ENCODE measurements around the gene SGMS1.

Gene SGMS1

DNA sequence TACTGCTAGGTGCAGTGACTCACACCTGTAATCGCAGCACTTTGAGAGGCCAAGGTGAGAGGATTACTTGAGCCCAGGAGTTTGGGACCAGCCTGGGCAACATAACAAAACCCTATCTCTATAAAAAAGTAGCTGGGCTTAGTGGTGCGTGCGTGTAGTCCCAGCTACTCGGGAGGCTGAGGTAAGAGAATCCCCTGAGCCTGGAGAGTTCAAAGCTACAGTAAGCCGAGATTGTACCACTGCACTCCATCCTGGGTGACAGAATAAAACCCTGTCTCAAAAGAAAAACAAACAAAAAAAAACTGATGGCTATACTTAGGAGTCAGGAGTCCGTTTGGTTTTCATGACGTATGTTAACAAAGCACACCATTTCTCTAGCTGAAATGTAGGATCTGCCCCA lies 2.9 kb downstream of the SGMS1 start:
- Histone ChIP-seq H3K4me1 (ENCODE audit: control insufficient read depth in 1 of 2, insufficient read depth in 2 of 2, low read length in 2 of 2) (peaks cover 11 to 40% of the 10 kb centered on the region in 2 donors), H3K4me3 (ENCODE audit: low read depth in 1 of 2, low read length in 2 of 2) (no peak overlapping the region), H3K27ac (ENCODE audit: low read length) (no peak overlapping the region), H3K36me3 (ENCODE audit: control insufficient read depth in 1 of 2, insufficient read depth in 2 of 2, low read length in 2 of 2) (peaks cover 0 to 9% of the 10 kb centered on the region in 2 donors), H3K27me3 (ENCODE audit: low read depth, low read length) (no peaks in the 10 kb centered on the region), H3K9me3 (ENCODE audit: control insufficient read depth in 1 of 2, low read length in 2 of 2) (no peaks in the 10 kb centered on the region)

DNA sequence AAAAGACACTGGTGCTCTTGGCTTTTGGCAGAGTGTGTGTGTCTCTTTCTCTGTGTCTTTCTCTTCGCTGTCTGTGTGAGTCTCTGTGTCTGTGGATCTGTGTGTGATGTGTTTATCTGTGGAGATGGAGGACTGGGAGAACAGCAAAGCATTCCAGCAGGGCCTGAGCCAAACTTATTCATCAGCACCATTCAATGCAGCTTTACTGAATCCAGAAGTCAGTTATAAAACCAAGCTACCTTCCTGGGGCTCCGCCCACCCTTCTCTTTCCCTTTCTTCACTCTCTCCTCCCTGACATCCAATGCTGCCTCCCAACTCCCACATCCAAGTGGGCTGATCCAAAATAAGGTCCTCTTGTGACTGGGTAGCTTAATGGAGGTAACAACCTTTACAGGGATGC lies 3.9 kb downstream of the SGMS1 start:
- Histone ChIP-seq H3K4me3 (ENCODE audit: low read depth in 1 of 2, low read length in 2 of 2) (no peak overlapping the region), H3K27me3 (ENCODE audit: low read depth, low read length) (no peaks in the 10 kb centered on the region), H3K9me3 (ENCODE audit: control insufficient read depth in 1 of 2, low read length in 2 of 2) (no peaks in the 10 kb centered on the region), H3K4me1 (ENCODE audit: control insufficient read depth in 1 of 2, insufficient read depth in 2 of 2, low read length in 2 of 2) (peaks cover 8 to 40% of the 10 kb centered on the region in 2 donors), H3K27ac (ENCODE audit: low read length) (no peak overlapping the region), H3K36me3 (ENCODE audit: control insufficient read depth in 1 of 2, insufficient read depth in 2 of 2, low read length in 2 of 2) (peaks cover 0 to 9% of the 10 kb centered on the region in 2 donors)

- H3K4me3 ChIP-seq (ENCODE audit: low read depth in 1 of 2, low read length in 2 of 2): no peak overlapping the region
Observed at GRCh38 chr10:50619166-50619565, 4.6 kb downstream of the SGMS1 start.

DNA sequence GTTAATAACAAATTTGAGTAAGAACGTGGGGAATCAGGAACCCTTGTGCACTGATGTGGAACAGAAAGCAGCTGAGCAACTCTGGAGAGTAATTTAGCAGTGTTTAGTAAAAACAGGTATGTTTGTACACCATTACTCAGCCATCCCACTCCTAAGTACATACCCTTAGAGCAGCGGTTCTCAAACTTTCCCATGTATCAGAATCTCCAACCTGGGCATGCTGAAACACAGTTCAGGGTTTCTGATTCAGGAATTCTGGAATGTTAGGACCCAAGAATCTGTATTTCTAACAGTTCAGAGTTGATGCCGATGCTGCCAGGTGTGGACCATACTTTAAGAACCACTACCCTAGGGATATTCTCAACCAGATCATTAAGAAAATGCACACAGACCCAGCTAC lies 5.1 kb downstream of the SGMS1 start:
- no peaks in the 10 kb centered on the region for H3K9me3 ChIP-seq (ENCODE audit: control insufficient read depth in 1 of 2, low read length in 2 of 2)
- H3K27ac ChIP-seq (ENCODE audit: low read length): no peak overlapping the region
- H3K36me3 ChIP-seq (ENCODE audit: control insufficient read depth in 1 of 2, insufficient read depth in 2 of 2, low read length in 2 of 2): no peaks in the 10 kb centered on the region
- H3K4me1 ChIP-seq (ENCODE audit: control insufficient read depth in 1 of 2, insufficient read depth in 2 of 2, low read length in 2 of 2): peaks cover 8 to 40% of the 10 kb centered on the region in 2 donors
- no peaks in the 10 kb centered on the region for H3K27me3 ChIP-seq (ENCODE audit: low read depth, low read length)
- no peak overlapping the region for H3K4me3 ChIP-seq (ENCODE audit: low read depth in 1 of 2, low read length in 2 of 2)

More at GRCh38 chr10:50619166-50619565, 4.6 kb downstream of the SGMS1 start:
- H3K36me3 ChIP-seq (ENCODE audit: control insufficient read depth in 1 of 2, insufficient read depth in 2 of 2, low read length in 2 of 2): peaks cover 0 to 2% of the 10 kb centered on the region in 2 donors
- H3K27ac ChIP-seq (ENCODE audit: low read length): no peak overlapping the region
- H3K27me3 ChIP-seq (ENCODE audit: low read depth, low read length): no peaks in the 10 kb centered on the region
- H3K4me1 ChIP-seq (ENCODE audit: control insufficient read depth in 1 of 2, insufficient read depth in 2 of 2, low read length in 2 of 2): peaks cover 8 to 40% of the 10 kb centered on the region in 2 donors
- H3K9me3 ChIP-seq (ENCODE audit: control insufficient read depth in 1 of 2, low read length in 2 of 2): no peaks in the 10 kb centered on the region

GRCh38 chr10:50615658-50616057 lies 8.1 kb downstream of the SGMS1 start:
- Histone ChIP-seq H3K27me3 (ENCODE audit: low read depth, low read length) (no peaks in the 10 kb centered on the region), H3K36me3 (ENCODE audit: control insufficient read depth in 1 of 2, insufficient read depth in 2 of 2, low read length in 2 of 2) (no peaks in the 10 kb centered on the region), H3K27ac (ENCODE audit: low read length) (no peak overlapping the region), H3K4me1 (ENCODE audit: control insufficient read depth in 1 of 2, insufficient read depth in 2 of 2, low read length in 2 of 2) (peaks cover 0 to 37% of the 10 kb centered on the region in 2 donors), H3K4me3 (ENCODE audit: low read depth in 1 of 2, low read length in 2 of 2) (no peak overlapping the region), H3K9me3 (ENCODE audit: control insufficient read depth in 1 of 2, low read length in 2 of 2) (no peaks in the 10 kb centered on the region)

GRCh38 chr10:50614444-50615137 lies 9.2 kb downstream of the SGMS1 start:
- no peak overlapping the region for H3K27ac ChIP-seq (ENCODE audit: low read length)
- peaks cover 0 to 37% of the 10 kb centered on the region in 2 donors for H3K4me1 ChIP-seq (ENCODE audit: control insufficient read depth in 1 of 2, insufficient read depth in 2 of 2, low read length in 2 of 2)
- no peaks in the 10 kb centered on the region for H3K36me3 ChIP-seq (ENCODE audit: control insufficient read depth in 1 of 2, insufficient read depth in 2 of 2, low read length in 2 of 2)
- H3K27me3 ChIP-seq (ENCODE audit: low read depth, low read length): no peaks in the 10 kb centered on the region
- no peaks in the 10 kb centered on the region for H3K9me3 ChIP-seq (ENCODE audit: control insufficient read depth in 1 of 2, low read length in 2 of 2)
- no peak overlapping the region for H3K4me3 ChIP-seq (ENCODE audit: low read depth in 1 of 2, low read length in 2 of 2)

GRCh38 chr10:50613726-50614443 lies 9.9 kb downstream of the SGMS1 start:
- no peaks in the 10 kb centered on the region for H3K36me3 ChIP-seq (ENCODE audit: control insufficient read depth in 1 of 2, insufficient read depth in 2 of 2, low read length in 2 of 2)
- H3K27ac ChIP-seq (ENCODE audit: low read length): no peak overlapping the region
- H3K4me1 ChIP-seq (ENCODE audit: control insufficient read depth in 1 of 2, insufficient read depth in 2 of 2, low read length in 2 of 2): peaks cover 0 to 30% of the 10 kb centered on the region in 2 donors
- no peaks in the 10 kb centered on the region for H3K27me3 ChIP-seq (ENCODE audit: low read depth, low read length)
- H3K4me3 ChIP-seq (ENCODE audit: low read depth in 1 of 2, low read length in 2 of 2): no peak overlapping the region
- H3K9me3 ChIP-seq (ENCODE audit: control insufficient read depth in 1 of 2, low read length in 2 of 2): no peaks in the 10 kb centered on the region

GRCh38 chr10:50613150-50613549 lies 10.6 kb downstream of the SGMS1 start:
- Histone ChIP-seq H3K4me3 (ENCODE audit: low read depth in 1 of 2, low read length in 2 of 2) (no peak overlapping the region), H3K36me3 (ENCODE audit: control insufficient read depth in 1 of 2, insufficient read depth in 2 of 2, low read length in 2 of 2) (no peaks in the 10 kb centered on the region), H3K27me3 (ENCODE audit: low read depth, low read length) (no peaks in the 10 kb centered on the region), H3K27ac (ENCODE audit: low read length) (no peak overlapping the region), H3K4me1 (ENCODE audit: control insufficient read depth in 1 of 2, insufficient read depth in 2 of 2, low read length in 2 of 2) (peaks cover 0 to 27% of the 10 kb centered on the region in 2 donors), H3K9me3 (ENCODE audit: control insufficient read depth in 1 of 2, low read length in 2 of 2) (no peaks in the 10 kb centered on the region)

- Histone ChIP-seq H3K27ac (ENCODE audit: low read length) (no peak overlapping the region), H3K4me1 (ENCODE audit: control insufficient read depth in 1 of 2, insufficient read depth in 2 of 2, low read length in 2 of 2) (peaks cover 8 to 48% of the 10 kb centered on the region in 2 donors), H3K4me3 (ENCODE audit: low read depth in 1 of 2, low read length in 2 of 2) (peak overlapping the region in 1 of 2 donors; percentile 25)
Observed at GRCh38 chr10:50610368-50610767, 13.4 kb downstream of the SGMS1 start.

GRCh38 chr10:50607356-50607925 lies 16.3 kb downstream of the SGMS1 start:
- no peaks in the 10 kb centered on the region for H3K27me3 ChIP-seq (ENCODE audit: low read depth, low read length)
- peaks cover 21 to 68% of the 10 kb centered on the region in 2 donors for H3K4me1 ChIP-seq (ENCODE audit: control insufficient read depth in 1 of 2, insufficient read depth in 2 of 2, low read length in 2 of 2)
- H3K27ac ChIP-seq (ENCODE audit: low read length): no peak overlapping the region
- no peaks in the 10 kb centered on the region for H3K36me3 ChIP-seq (ENCODE audit: control insufficient read depth in 1 of 2, insufficient read depth in 2 of 2, low read length in 2 of 2)
- no peaks in the 10 kb centered on the region for H3K9me3 ChIP-seq (ENCODE audit: control insufficient read depth in 1 of 2, low read length in 2 of 2)
- H3K4me3 ChIP-seq (ENCODE audit: low read depth in 1 of 2, low read length in 2 of 2): peak overlapping the region in 1 of 2 donors; percentile 12

More at GRCh38 chr10:50610368-50610767, 13.4 kb downstream of the SGMS1 start:
- Histone ChIP-seq H3K9me3 (ENCODE audit: control insufficient read depth in 1 of 2, low read length in 2 of 2) (no peaks in the 10 kb centered on the region), H3K36me3 (ENCODE audit: control insufficient read depth in 1 of 2, insufficient read depth in 2 of 2, low read length in 2 of 2) (no peaks in the 10 kb centered on the region), H3K27me3 (ENCODE audit: low read depth, low read length) (no peaks in the 10 kb centered on the region)

GRCh38 chr10:50605951-50606270 lies 17.8 kb downstream of the SGMS1 start:
- H3K36me3 ChIP-seq (ENCODE audit: control insufficient read depth in 1 of 2, insufficient read depth in 2 of 2, low read length in 2 of 2): no peaks in the 10 kb centered on the region
- H3K27ac ChIP-seq (ENCODE audit: low read length): no peak overlapping the region
- H3K4me1 ChIP-seq (ENCODE audit: control insufficient read depth in 1 of 2, insufficient read depth in 2 of 2, low read length in 2 of 2): peaks cover 21 to 61% of the 10 kb centered on the region in 2 donors
- no peaks in the 10 kb centered on the region for H3K27me3 ChIP-seq (ENCODE audit: low read depth, low read length)
- no peak overlapping the region for H3K4me3 ChIP-seq (ENCODE audit: low read depth in 1 of 2, low read length in 2 of 2)
- no peaks in the 10 kb centered on the region for H3K9me3 ChIP-seq (ENCODE audit: control insufficient read depth in 1 of 2, low read length in 2 of 2)

Measured in muscle layer of duodenum (tissue), 2 donors.